ENCODE measurements around the gene MTRF1L. TPM values are rescaled to one million over a fixed set of nuclear protein-coding genes. Genes with fewer than 3 reads are reported as not detected.
A peak's percentile ranks its signal among the peaks of the same experiment; 100 is the strongest.
"Not testable (repeated sequence)": the region's sequence is repeated elsewhere in the genome, so short reads cannot be mapped to it uniquely, and the experiment has no call there.

Gene MTRF1L
- total RNA-seq, 2 experiments from 2014 or later: 15.6 to 20.6 TPM

DNA sequence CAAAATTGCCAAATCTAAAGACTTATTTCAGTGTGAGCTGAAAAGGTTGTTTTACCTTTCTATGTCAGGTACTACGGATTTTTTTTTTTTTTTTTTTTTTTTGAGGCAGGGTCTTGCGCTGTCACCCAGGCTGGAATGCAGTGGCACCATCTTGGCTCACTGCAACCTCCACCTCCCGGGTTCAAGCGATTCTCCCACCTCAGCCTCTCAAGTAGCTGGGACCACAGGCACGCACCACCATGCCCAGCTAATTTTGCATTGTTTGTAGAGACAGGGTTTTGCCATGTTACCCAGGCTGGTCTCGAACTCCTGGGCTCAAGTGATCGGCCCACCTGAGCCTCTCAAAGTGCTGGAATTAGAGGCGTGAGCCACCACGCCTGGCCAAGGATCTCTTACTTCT, 1.7 kb downstream of the MTRF1L start:
- DNase-seq; H3K27me3 Mint-ChIP-seq (ENCODE audit: low read depth); ATAC-seq; H3K9me3 Mint-ChIP-seq (ENCODE audit: insufficient read depth); H3K27ac Mint-ChIP-seq: not testable (repeated sequence)
- Mint-ChIP-seq H3K36me3 (ENCODE audit: low read depth) (peaks cover 46% of the 10 kb centered on the region), H3K4me3 (peak overlapping the region; percentile 94), H3K4me1 (ENCODE audit: low read depth) (peaks cover 45% of the 10 kb centered on the region)
- ChIA-PET POLR2A (interaction anchor here (3.3 kb wide), 1 partner anchor 17 kb away, joined by 48 read pairs; the partner anchor contains the start of gene FBXO5), CTCF (interaction anchor here (0.7 to 1.5 kb wide), 3 partner anchors 16 to 211 kb away, joined by 3 to 4 read pairs (median 3); no protein-coding TSS in a partner anchor)

DNA sequence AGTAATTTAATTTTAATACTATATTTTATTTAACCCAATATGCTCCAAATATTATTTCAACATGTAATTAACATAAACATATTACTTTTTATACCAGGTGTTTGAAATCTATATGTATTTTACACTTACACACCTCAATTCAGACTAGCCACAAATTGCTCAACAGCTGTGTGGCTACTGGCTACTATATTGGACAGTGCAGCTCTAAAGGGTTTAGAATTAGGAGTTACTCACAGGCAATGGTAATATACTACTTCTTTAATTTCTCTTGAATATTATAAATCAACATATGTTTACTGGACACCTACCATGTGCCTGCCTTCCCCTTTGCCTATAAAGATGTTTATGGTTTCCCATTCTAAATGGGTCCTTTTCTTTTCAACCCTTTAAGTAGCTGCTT, 2.3 kb downstream of the MTRF1L start:
- DNase-seq: no peak
- POLR2A ChIA-PET: interaction anchor here (3.3 kb wide), 1 partner anchor 16 kb away, joined by 48 read pairs; the partner anchor contains the start of gene FBXO5
- peak overlapping the region; percentile 3 for H3K27ac Mint-ChIP-seq
- peaks cover 45% of the 10 kb centered on the region for H3K4me1 Mint-ChIP-seq (ENCODE audit: low read depth)
- peak overlapping the region; percentile 46 for H3K4me3 Mint-ChIP-seq
- peaks cover 8% of the 10 kb centered on the region for H3K9me3 Mint-ChIP-seq (ENCODE audit: insufficient read depth)
- peaks cover 49% of the 10 kb centered on the region for H3K36me3 Mint-ChIP-seq (ENCODE audit: low read depth)
- H3K27me3 Mint-ChIP-seq (ENCODE audit: low read depth): no peaks in the 10 kb centered on the region
- ATAC-seq: no peak
- CTCF ChIA-PET: interaction anchor here (0.8 to 2.6 kb wide), 4 partner anchors 9 to 46 kb away, joined by 3 to 6 read pairs (median 4); partner anchors contain the start of gene FBXO5

DNA sequence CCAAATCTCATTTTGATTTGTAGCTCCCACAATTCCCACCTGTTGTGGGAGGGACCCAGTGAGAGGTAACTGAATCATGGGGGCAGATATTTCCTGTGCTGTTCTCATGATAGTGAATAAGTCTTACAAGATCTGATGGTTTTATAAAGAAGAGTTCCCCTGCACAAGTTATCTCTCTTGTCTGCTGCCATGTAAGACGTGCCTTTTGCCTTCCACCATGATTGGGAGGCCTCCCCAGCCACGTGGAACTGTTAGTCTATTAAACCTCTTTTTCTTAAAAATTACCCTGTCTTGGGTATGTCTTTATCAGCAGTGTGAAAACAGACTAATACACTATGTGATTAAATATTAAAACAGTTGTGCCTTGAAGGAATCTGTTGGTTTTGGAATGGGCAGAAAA, 3.0 kb downstream of the MTRF1L start:
- not testable (repeated sequence) for H3K9me3 Mint-ChIP-seq (ENCODE audit: insufficient read depth); ATAC-seq; H3K27me3 Mint-ChIP-seq (ENCODE audit: low read depth); H3K27ac Mint-ChIP-seq; DNase-seq
- ChIA-PET CTCF (interaction anchor here (1.5 to 2.6 kb wide), 2 partner anchors 16 to 45 kb away, joined by 4 to 6 read pairs; partner anchors contain the start of gene FBXO5), POLR2A (interaction anchor here (3.3 kb wide), 1 partner anchor 15 kb away, joined by 48 read pairs; the partner anchor contains the start of gene FBXO5)
- Mint-ChIP-seq H3K4me1 (ENCODE audit: low read depth) (peaks cover 45% of the 10 kb centered on the region), H3K4me3 (peak overlapping the region; percentile 11), H3K36me3 (ENCODE audit: low read depth) (peaks cover 53% of the 10 kb centered on the region)

DNA sequence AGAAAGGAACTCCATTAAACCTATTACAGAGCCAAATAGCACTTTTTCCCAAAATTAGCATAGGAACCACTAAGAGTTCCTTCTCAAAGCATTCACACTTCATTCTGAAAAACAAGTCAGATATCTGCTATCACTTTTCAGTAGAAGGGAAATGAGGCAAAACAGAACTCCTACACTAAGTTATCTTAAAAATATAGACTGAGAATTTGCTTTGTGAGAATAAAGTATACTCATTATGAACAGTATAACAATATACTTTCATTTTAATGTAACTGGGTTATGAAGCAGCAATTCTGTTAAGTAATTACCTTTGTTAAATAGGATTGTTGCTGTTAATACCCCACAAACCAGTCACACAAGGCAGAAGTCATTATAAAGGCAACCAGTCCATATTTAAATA, 8.7 kb downstream of the MTRF1L start:
- Mint-ChIP-seq H3K4me1 (ENCODE audit: low read depth) (peaks cover 30% of the 10 kb centered on the region), H3K9me3 (ENCODE audit: insufficient read depth) (peaks cover under 1% of the 10 kb centered on the region), H3K27ac (no peak overlapping the region), H3K4me3 (no peak overlapping the region), H3K27me3 (ENCODE audit: low read depth) (no peaks in the 10 kb centered on the region), H3K36me3 (ENCODE audit: low read depth) (peaks cover 61% of the 10 kb centered on the region)
- DNase-seq (no peak), ATAC-seq (no peak)
- ChIA-PET CTCF (no interaction called here), POLR2A (no interaction called here)

DNA sequence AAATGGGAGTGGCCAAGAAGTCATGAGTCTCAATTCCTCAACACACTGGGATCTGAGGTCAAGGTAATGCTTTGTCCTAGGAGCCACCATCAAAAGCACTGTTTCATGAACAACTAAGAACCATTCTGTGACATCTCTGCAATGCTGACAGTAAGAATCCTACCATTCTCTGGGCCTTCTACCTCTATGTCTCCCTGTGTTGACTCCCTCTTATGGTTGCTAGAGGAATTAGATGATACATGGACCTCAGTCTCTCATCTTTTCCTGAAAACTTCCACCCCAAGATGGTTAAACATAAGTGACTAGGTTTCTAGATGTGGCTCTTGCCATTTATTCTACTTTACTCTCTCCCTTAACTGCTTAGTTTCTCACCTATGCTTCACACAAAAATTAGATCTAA, 9.1 kb downstream of the MTRF1L start:
- CTCF ChIA-PET: no interaction called here
- Mint-ChIP-seq H3K9me3 (ENCODE audit: insufficient read depth) (no peaks in the 10 kb centered on the region), H3K36me3 (ENCODE audit: low read depth) (peaks cover 57% of the 10 kb centered on the region), H3K27me3 (ENCODE audit: low read depth) (no peaks in the 10 kb centered on the region), H3K4me3 (no peak overlapping the region), H3K4me1 (ENCODE audit: low read depth) (peaks cover 30% of the 10 kb centered on the region), H3K27ac (no peak overlapping the region)
- peak; percentile 44 for ATAC-seq
- POLR2A ChIA-PET: no interaction called here
- DNase-seq: no peak

DNA sequence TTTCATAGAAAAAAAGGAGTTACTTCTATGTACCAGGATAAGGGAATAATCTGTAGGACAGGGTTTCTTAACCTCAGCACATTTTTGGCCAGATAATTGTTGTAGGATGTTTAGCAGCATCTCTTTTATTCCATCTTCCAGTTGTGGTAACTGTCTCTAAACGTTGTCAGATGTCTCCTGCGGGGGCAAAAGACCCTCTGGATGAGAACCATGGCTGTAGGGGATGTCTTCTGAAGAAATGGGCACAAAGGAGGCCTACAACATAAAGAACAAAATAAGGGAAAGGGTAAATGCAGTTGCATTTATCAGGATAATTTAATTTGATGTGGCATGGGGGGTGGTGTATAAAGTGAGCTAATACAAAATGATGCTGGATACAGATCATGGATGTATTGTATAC, 15.5 kb downstream of the MTRF1L start:
- ATAC-seq (no peak), DNase-seq (no peak)
- H3K27me3 Mint-ChIP-seq (ENCODE audit: low read depth): no peaks in the 10 kb centered on the region
- peaks cover 37% of the 10 kb centered on the region for H3K36me3 Mint-ChIP-seq (ENCODE audit: low read depth)
- peaks cover 29% of the 10 kb centered on the region for H3K4me1 Mint-ChIP-seq (ENCODE audit: low read depth)
- CTCF ChIA-PET: no interaction called here
- H3K4me3 Mint-ChIP-seq: no peak overlapping the region
- POLR2A ChIA-PET: interaction anchor here (3.2 kb wide), 1 partner anchor 9 kb away, joined by 9 read pairs; no protein-coding TSS in a partner anchor
- peak overlapping the region; percentile 42 for H3K27ac Mint-ChIP-seq
- H3K9me3 Mint-ChIP-seq (ENCODE audit: insufficient read depth): no peaks in the 10 kb centered on the region

DNA sequence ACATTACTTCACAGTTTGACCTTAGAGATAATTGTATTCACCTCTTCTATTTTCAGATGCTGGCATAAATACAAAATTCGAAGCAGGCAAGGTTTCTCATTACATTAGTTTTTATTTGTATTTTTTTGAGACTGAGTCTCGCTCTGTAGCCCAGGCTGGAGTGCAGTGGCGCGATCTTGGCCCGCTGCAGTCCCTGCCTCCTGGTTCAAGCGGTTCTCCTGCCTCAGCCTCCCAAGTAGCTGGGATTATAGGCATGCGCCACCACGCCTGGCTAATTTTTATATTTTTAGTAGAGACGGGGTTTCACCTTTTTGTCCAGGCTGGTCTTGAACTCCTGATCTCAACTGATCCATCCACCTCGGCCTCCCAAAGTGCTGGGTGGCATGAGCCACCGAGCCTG, 17.2 kb downstream of the MTRF1L start:
- H3K27me3 Mint-ChIP-seq (ENCODE audit: low read depth); DNase-seq; ATAC-seq; H3K9me3 Mint-ChIP-seq (ENCODE audit: insufficient read depth): not testable (repeated sequence)
- Mint-ChIP-seq H3K4me1 (ENCODE audit: low read depth) (peaks cover 35% of the 10 kb centered on the region), H3K4me3 (peak overlapping the region; percentile 90), H3K36me3 (ENCODE audit: low read depth) (peaks cover 47% of the 10 kb centered on the region), H3K27ac (peak overlapping the region; percentile 79)
- POLR2A ChIA-PET: interaction anchor here (1.3 to 3.5 kb wide), 3 partner anchors 11 to 18 kb away, joined by 4 to 48 read pairs (median 9); partner anchors contain the start of gene MTRF1L
- CTCF ChIA-PET: interaction anchor here (1.0 kb wide), 1 partner anchor 15 kb away, joined by 3 read pairs; no protein-coding TSS in a partner anchor

DNA sequence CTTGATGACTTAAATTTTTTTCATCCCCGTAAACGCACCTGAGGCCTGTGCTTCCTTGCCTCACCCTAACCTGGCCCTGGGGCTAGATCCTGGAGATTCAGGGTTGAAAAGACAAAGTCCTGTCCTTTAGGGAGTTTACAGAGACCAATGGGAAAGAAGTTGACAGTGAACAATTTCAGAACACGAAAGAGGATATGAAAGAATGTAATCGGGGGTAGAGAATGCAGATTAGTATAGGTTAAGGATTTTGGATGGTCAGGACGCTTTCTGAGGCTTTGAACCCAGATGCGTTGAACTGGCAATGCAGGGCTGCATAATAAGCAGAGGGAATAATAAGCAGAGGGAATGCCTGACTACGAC, 18.0 kb downstream of the MTRF1L start:
- Mint-ChIP-seq H3K36me3 (ENCODE audit: low read depth) (peaks cover 45% of the 10 kb centered on the region), H3K27me3 (ENCODE audit: low read depth) (no peaks in the 10 kb centered on the region), H3K9me3 (ENCODE audit: insufficient read depth) (no peaks in the 10 kb centered on the region), H3K27ac (peak overlapping the region; percentile 97), H3K4me3 (peak overlapping the region; percentile 90), H3K4me1 (ENCODE audit: low read depth) (peaks cover 35% of the 10 kb centered on the region)
- no peak for DNase-seq
- no peak for ATAC-seq
- ChIA-PET POLR2A (interaction anchor here (3.2 to 3.5 kb wide), 2 partner anchors 12 to 16 kb away, joined by 9 to 48 read pairs; partner anchors contain the start of gene MTRF1L), CTCF (interaction anchor here (1.0 kb wide), 1 partner anchor 16 kb away, joined by 3 read pairs; no protein-coding TSS in a partner anchor)

DNA sequence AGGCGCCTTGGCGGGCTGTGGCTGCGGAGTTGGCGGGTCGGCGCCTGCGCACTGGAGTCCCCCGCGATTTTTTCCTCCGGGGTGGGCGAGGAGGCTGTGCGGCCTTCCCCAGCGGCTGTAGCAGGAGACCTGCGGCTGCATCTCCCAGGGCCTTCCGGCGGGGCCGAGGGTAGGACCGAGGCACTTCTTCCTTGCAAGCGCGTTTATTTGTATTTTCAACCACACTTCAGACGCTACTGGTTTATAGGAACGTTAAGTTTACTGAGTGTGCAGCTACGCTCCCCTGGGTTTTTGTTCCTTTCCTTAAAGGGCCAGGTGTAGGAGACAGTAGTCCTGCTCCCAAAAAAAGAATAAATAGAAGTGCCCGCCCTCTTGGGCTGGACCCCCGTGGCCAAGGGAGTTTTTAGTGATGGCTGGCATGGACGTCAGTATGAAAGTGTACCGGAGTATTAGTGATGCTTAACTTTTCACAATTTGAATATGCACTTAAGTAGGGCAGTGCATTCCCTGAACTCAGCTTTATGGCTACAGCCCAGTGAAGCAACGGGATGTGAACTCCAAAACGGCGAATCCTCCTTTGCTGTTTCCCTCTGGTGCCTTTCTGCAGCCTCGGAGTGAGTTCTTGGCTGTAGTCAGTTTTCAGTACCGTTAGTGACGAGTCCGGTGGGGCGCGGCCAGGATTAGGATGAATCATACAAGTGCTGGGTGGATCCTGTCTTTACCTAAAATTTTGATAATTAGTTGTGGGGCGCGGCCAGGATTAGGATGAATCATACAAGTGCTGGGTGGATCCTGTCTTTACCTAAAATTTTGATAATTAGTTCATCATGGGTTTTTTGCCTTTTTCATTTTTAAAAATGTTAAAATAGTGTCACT, 18.6 kb downstream of the MTRF1L start:
- Mint-ChIP-seq H3K9me3 (ENCODE audit: insufficient read depth) (no peaks in the 10 kb centered on the region), H3K27me3 (ENCODE audit: low read depth) (no peaks in the 10 kb centered on the region), H3K4me1 (ENCODE audit: low read depth) (peaks cover 40% of the 10 kb centered on the region), H3K36me3 (ENCODE audit: low read depth) (peaks cover 49% of the 10 kb centered on the region), H3K4me3 (peak overlapping the region; percentile 90), H3K27ac (peak overlapping the region; percentile 97)
- peak; percentile 24 for ATAC-seq
- POLR2A ChIA-PET: interaction anchor here (0.6 to 3.5 kb wide), 10 partner anchors 9 to 1594 kb away, joined by 3 to 48 read pairs (median 4); partner anchors contain the start of gene MTRF1L
- CTCF ChIA-PET: interaction anchor here (1.2 to 1.6 kb wide), 2 partner anchors 15 to 18 kb away, joined by 3 to 6 read pairs; no protein-coding TSS in a partner anchor
- DNase-seq: peak; percentile 84

DNA sequence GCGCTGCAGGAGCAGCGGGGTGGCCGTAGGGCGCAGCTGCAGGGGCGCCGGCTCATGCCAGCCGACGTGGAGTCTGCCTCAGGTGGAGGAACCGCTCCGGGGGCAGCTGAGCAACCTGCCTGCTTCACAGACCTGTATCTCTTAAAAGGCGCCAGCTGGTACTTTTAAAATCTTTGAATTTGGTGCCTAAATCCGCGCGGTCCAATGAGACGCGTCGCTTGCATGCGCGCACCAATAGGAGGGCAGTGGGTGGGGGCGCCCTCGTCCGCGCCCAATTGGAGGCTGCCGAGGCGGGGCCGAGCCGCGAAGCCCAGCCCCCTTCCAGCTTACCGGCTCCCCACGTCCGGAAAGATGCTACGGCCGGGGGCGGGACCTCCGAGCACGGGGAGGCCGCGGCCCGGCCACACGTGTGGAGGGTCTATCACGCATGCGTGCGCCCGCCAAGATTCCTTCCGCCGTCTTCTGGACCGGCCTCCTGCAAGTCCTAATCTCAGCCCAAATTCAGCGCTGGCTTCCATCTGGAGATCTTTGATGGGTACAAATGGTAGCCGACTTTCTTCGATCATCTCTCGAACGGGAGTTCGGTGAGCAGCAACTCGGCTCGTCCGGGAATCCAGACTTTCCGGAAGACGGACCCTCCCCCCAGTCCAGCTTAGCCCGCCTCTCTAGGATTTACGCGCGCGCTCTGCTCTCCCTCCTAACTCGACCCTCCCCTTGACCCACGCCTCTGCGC, 19.4 kb downstream of the MTRF1L start, which contains the start of gene FBXO5:
Gene FBXO5, minus strand, starts transcription at position 138 of the 733 bp plus-strand sequence. Its CDS starts 82 bp downstream, at position 56.
- ATAC-seq (peak; percentile 92), DNase-seq (peak; percentile 98)
- Mint-ChIP-seq H3K27ac (peak within 1 kb of the TSS; percentile 97), H3K9me3 (ENCODE audit: insufficient read depth) (no peaks in the 10 kb centered on the region), H3K4me3 (peak within 1 kb of the TSS; percentile 90), H3K27me3 (ENCODE audit: low read depth) (no peaks in the 10 kb centered on the region), H3K4me1 (ENCODE audit: low read depth) (peaks cover 47% of the 10 kb centered on the region), H3K36me3 (ENCODE audit: low read depth) (peaks cover 56% of the 10 kb centered on the region)
- CTCF ChIA-PET: interaction anchor here (1.2 to 1.6 kb wide), 2 partner anchors 16 to 19 kb away, joined by 3 to 6 read pairs; no protein-coding TSS in a partner anchor
- POLR2A ChIA-PET: interaction anchor here (0.8 to 3.5 kb wide), 10 partner anchors 9 to 1593 kb away, joined by 3 to 48 read pairs (median 5); partner anchors contain the start of gene MTRF1L
